Thyroid gland (tissue), 4 donors: ENCODE results near the gene LARGE1. TPM values are rescaled to one million over a fixed set of nuclear protein-coding genes. Genes with fewer than 3 reads are reported as not detected.

Source experiments
- DNase-seq, 2 donors: peaks; one replicate each; pipeline ENCODE4 v3.0.0-alpha.2; 2019
- H3K27ac ChIP-seq, 3 donors: fragments of 200-600 bp; sonication (generic); 1 replicate in 2 of 3; 2 replicates in 1 of 3; pipeline ENCODE4 v1.5.1; 2016 to 2019; ENCODE audit warnings: mild to moderate bottlenecking in 1 of 3, moderate library complexity in 1 of 3
- H3K27me3 ChIP-seq: fragments of 200-600 bp; sonication (generic); one replicate; pipeline ENCODE4 v1.5.1; 2019
- H3K36me3 ChIP-seq, 2 donors: fragments of 200-600 bp; sonication (generic); one replicate each; pipeline ENCODE4 v1.5.1; 2016 to 2019
- H3K4me1 ChIP-seq, 2 donors: fragments of 200-600 bp; sonication (generic); one replicate each; pipeline ENCODE4 v1.5.1; 2017 to 2019
- H3K4me3 ChIP-seq, 3 donors: fragments of 200-600 bp; sonication (generic); replicated peaks in 1 of 3; 1 replicate in 2 of 3; 2 replicates in 1 of 3; pipeline ENCODE4 v1.5.1; 2016; ENCODE audit warnings: mild to moderate bottlenecking in 1 of 3
- H3K9me3 ChIP-seq: fragments of 200-600 bp; sonication (generic); one replicate; pipeline ENCODE4 v1.5.1; 2017
- CTCF ChIP-seq, 6 experiments: fragments of 200-600 bp in 3 of 6; fragments of 450-650 bp in 3 of 6; sonication (generic) in 3 of 6; IDR thresholded peaks; one replicate each; pipeline ENCODE4 v1.5.1; 2016 to 2019; ENCODE audit warnings: antibody characterized with exemption in 6 of 6, mild to moderate bottlenecking in 2 of 6, inconsistent platforms in 1 of 6, moderate library complexity in 1 of 6
- POLR2A ChIP-seq, 2 donors: fragments of 450-650 bp; IDR thresholded peaks; one replicate each; pipeline ENCODE4 v1.6.1; 2017; ENCODE audit warnings: antibody characterized with exemption in 2 of 2, mild to moderate bottlenecking in 2 of 2, moderate library complexity in 1 of 2
- WGBS, 2 donors: methylation state at CpG; one replicate each; pipeline ENCODE4 v1.1.5; 2017; 5-methylcytosine and 5-hydroxymethylcytosine counted together
- intact Hi-C: fragments of 100-400 bp; cut with DNase I; formaldehyde crosslinking; loops from one replicate; pipeline ENCODE4 v1.15.1; 2023
- total RNA-seq, 4 donors: library from RNA; depleted of rRNA; stranded (reverse); fragments of >200 nt; gene quantifications; one replicate each; pipeline ENCODE4 v1.2.3, GENCODE V29; 2016

LARGE1 gene
- total RNA-seq, 4 donors from 2014 or later: 13.6 to 16.3 (median 15.1) TPM

GRCh38 chr22:33513388-33514338 is 406.6 kb downstream of the LARGE1 start:
- Histone ChIP-seq H3K4me1 (no peaks in the 10 kb centered on the region), H3K27ac (no peak overlapping the region), H3K9me3 (no peaks in the 10 kb centered on the region), H3K36me3 (no peaks in the 10 kb centered on the region), H3K27me3 (no peaks in the 10 kb centered on the region), H3K4me3 (no peak overlapping the region)
- no peak for TF ChIP-seq POLR2A (IDR thresholded peaks at IDR 0.05)
- TF ChIP-seq CTCF (IDR thresholded peaks at IDR 0.05): no peak
- intact Hi-C loops: no loop called here
- WGBS, 2 donors: 76 to 82% methylated on average over 7 of the region's 7 CpGs
- DNase-seq: no peak

GRCh38 chr22:33512908-33513307 is 407.4 kb downstream of the LARGE1 start:
- Histone ChIP-seq H3K4me3 (no peak overlapping the region), H3K4me1 (no peaks in the 10 kb centered on the region), H3K27me3 (no peaks in the 10 kb centered on the region), H3K9me3 (no peaks in the 10 kb centered on the region), H3K27ac (no peak overlapping the region), H3K36me3 (no peaks in the 10 kb centered on the region)
- TF ChIP-seq POLR2A (IDR thresholded peaks at IDR 0.05) (no peak), CTCF (IDR thresholded peaks at IDR 0.05) (no peak)
- WGBS, 2 donors: 56 to 59% methylated on average over 3 of the region's 3 CpGs
- intact Hi-C loops: no loop called here
- DNase-seq: no peak

GRCh38 chr22:33510429-33510904 is 409.8 kb downstream of the LARGE1 start:
- WGBS, 2 donors: 94 to 95% methylated on average over 6 of the region's 6 CpGs
- no peak overlapping the region for H3K4me3 ChIP-seq
- H3K4me1 ChIP-seq: no peaks in the 10 kb centered on the region
- H3K9me3 ChIP-seq: no peaks in the 10 kb centered on the region
- TF ChIP-seq CTCF (IDR thresholded peaks at IDR 0.05): no peak
- TF ChIP-seq POLR2A (IDR thresholded peaks at IDR 0.05): no peak
- DNase-seq: no peak
- H3K27me3 ChIP-seq: no peaks in the 10 kb centered on the region
- H3K27ac ChIP-seq: no peak overlapping the region
- intact Hi-C loops: no loop called here
- no peaks in the 10 kb centered on the region for H3K36me3 ChIP-seq

- H3K27me3 ChIP-seq: no peaks in the 10 kb centered on the region
- 72 to 81% methylated on average over 7 of the region's 7 CpGs for WGBS, 2 donors
- H3K4me3 ChIP-seq: no peak overlapping the region
- H3K27ac ChIP-seq: no peak overlapping the region
- no peaks in the 10 kb centered on the region for H3K36me3 ChIP-seq
- intact Hi-C loops: no loop called here
- no peaks in the 10 kb centered on the region for H3K9me3 ChIP-seq
- H3K4me1 ChIP-seq: no peaks in the 10 kb centered on the region
- DNase-seq: no peak
- TF ChIP-seq CTCF (IDR thresholded peaks at IDR 0.05): no peak
- no peak for TF ChIP-seq POLR2A (IDR thresholded peaks at IDR 0.05)
These were observed 415.2 kb downstream of the LARGE1 start for GRCh38 chr22:33504941-33505625.

- H3K4me3 ChIP-seq: no peak overlapping the region
- H3K9me3 ChIP-seq: no peaks in the 10 kb centered on the region
- WGBS, 2 donors: 88 to 90% methylated on average over 5 of the region's 5 CpGs
- no peak for DNase-seq
- TF ChIP-seq CTCF (IDR thresholded peaks at IDR 0.05): no peak
- H3K4me1 ChIP-seq: no peaks in the 10 kb centered on the region
- intact Hi-C loops: no loop called here
- H3K27ac ChIP-seq: no peak overlapping the region
- no peaks in the 10 kb centered on the region for H3K36me3 ChIP-seq
- H3K27me3 ChIP-seq: no peaks in the 10 kb centered on the region
These were observed 424.2 kb downstream of the LARGE1 start for GRCh38 chr22:33496112-33496511.
